Fibroblast of pulmonary artery (primary cell): ENCODE measurements around the gene CLTB.

Experiments used
- DNase-seq: peaks from one replicate; pipeline ENCODE4 v3.0.0-alpha.2; 2010; ENCODE audit warnings: low read depth
- H3K4me3 ChIP-seq: replicated peaks from 2 replicates; pipeline ENCODE4 v1.5.1; 2011; ENCODE audit warnings: low read depth, mild to moderate bottlenecking, control low read depth, low read length, moderate library complexity
- TF ChIP-seq, protein P1 (sequence below): IDR thresholded peaks from 2 replicates; pipeline ENCODE4 v1.5.1; 2011; ENCODE audit warnings: mild to moderate bottlenecking, control low read depth, low read length, inconsistent platforms; ENCODE audit errors: missing control alignments

Gene CLTB

DNA sequence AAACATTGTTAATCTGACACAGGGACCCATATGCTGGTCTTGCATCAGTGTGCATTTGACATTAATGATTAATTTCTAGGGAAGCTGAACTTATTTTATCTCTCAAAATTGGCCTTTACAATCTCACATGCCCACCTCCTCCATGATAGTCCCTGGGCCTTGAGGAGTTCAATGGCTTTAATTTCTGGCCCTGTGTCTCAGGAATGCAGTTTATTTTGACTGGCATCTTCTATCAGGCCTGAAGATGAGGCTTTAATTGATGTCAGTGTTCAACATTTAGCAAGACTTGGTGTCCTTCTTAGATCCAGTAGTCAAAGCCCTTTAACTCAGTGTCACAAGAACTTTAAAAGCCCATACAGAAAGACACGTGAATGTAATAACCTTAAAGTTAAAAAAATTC lies 10.5 kb upstream of the CLTB start:
- H3K4me3 ChIP-seq, result no peak overlapping the region
- no peak for DNase-seq
- TF ChIP-seq, protein P1, sequence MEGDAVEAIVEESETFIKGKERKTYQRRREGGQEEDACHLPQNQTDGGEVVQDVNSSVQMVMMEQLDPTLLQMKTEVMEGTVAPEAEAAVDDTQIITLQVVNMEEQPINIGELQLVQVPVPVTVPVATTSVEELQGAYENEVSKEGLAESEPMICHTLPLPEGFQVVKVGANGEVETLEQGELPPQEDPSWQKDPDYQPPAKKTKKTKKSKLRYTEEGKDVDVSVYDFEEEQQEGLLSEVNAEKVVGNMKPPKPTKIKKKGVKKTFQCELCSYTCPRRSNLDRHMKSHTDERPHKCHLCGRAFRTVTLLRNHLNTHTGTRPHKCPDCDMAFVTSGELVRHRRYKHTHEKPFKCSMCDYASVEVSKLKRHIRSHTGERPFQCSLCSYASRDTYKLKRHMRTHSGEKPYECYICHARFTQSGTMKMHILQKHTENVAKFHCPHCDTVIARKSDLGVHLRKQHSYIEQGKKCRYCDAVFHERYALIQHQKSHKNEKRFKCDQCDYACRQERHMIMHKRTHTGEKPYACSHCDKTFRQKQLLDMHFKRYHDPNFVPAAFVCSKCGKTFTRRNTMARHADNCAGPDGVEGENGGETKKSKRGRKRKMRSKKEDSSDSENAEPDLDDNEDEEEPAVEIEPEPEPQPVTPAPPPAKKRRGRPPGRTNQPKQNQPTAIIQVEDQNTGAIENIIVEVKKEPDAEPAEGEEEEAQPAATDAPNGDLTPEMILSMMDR, result no peak

DNA sequence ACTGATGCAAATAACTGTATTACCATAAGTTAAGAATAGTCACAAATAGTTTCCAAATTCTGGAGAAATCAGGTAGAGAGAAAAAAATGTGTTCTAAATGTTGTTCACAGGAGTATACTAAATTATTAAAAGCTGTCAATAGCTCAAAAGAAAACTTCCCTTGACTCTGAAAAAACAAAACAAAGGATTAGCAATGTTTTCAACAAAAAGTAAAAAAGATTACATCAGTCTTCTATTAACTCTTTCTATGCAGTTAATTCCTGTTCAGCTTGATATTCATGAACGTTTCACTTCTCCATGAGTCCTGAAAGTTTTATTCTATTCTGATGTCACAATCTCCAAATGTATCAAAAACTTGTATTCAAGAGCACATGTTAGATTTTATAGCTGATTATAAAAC lies 9.5 kb upstream of the CLTB start:
- no peak overlapping the region for H3K4me3 ChIP-seq
- TF ChIP-seq, protein P1, result no peak
- no peak for DNase-seq

DNA sequence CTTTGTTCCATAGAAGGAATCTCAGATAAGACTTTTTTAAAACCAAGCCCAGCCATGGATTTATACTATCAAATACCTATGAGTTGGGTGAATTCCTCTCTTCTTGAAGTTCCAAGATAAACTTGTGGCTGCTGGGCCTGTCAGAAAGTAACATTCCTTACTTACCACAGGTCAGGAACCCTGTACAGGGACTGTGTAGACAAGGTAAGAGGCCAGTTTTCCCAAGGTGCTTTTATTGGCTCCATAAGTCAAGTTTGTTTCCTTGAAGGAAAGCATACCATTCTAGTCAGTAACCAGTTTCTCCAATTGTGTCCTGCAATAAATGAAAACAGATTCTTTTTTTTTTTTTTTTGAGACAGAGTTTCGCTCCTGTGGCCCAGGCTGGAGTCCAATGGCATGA lies 8.8 kb upstream of the CLTB start:
- no peak overlapping the region for H3K4me3 ChIP-seq
- TF ChIP-seq, protein P1, result no peak
- DNase-seq, result no peak

DNA sequence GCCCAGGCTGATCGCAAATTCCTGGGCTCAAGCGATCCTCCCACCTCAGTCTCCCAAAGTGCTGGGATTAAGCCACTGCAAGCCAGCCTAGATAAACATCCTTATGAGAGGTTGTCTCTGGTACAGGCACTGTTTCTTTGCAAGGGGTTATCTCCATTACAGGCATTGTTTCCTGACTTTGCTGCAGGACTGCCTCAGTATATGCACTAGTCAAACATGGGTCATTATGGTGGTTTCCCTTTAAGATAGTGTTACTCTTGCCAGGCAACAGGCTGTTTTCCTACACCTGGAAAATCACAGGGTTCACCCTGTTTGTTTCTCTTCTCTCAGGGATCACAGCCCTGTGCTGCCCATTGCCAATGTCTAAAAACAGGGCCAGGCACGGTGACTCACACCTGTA lies 7.8 kb upstream of the CLTB start:
- no peak for DNase-seq
- H3K4me3 ChIP-seq, result no peak overlapping the region
- TF ChIP-seq, protein P1, result no peak

DNA sequence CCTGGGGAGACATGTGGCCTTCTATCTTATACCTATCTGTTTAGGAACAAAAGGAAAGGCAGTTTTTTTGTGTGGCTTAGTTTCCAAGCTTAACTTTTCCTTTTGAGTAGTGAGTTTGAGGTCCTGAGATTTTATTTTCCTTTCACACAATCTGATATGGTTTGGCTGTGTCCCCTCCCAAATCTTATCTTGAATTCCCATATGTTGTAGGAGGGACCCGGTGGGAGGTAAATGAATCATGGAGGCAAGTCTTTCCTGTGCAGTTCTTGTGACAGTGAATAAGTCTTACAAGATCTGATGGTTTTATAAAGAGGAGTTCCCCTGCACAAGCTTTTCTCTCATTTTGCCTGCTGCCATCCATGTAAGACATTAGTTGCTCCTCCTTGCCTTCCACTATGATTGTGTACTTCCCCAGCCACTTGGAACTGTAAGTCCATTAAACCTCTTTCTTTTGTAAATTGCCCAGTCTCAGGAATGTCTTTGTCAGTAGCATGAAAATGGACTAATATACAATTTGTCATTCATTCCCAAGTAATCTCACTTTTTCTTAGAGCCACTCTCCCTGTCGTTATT lies 4.7 kb upstream of the CLTB start:
- DNase-seq, result no peak
- TF ChIP-seq, protein P1, result no peak

DNA sequence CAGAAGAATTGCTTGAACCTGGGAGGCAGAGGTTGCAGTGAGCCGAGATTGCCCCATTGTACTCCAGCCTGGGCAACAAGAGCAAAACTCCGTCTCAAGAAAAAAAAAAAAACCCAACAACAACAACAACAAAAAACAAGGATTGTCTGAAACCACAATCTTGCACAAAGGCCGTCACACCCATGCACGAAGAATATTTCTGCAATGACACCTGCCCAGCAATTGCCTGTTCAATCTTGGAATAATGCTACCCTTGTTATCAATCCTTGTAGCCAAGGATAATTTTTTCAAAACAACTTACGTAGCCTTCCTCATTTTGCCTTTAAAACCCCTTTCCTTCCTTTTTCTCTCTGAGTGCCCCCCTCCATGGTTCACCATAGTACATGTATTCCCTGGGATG lies 3.7 kb upstream of the CLTB start:
- H3K4me3 ChIP-seq, result no peak overlapping the region
- TF ChIP-seq, protein P1, result no peak
- no peak for DNase-seq

More for the DNA sequence above, 4.7 kb upstream of the CLTB start:
- no peak overlapping the region for H3K4me3 ChIP-seq

DNA sequence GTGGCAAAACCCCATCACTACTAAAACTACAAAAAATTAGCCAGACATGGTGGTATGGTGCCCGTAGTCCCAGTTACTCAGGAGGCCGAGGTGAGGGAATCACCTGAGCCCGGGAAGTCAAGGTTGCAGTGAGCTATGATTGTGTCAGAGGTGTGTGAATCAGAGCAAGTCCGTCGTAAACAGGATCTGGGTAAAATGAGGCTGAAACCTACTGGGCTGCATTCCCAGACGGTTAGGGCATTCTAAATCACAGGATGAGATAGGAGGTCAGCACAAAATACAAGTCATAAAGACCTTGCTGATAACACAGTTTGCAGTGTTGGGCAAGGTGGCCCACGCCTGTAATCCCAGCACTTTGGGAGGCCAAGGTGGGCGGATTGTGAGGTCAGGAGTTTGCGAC lies 1.9 kb upstream of the CLTB start:
- no peak overlapping the region for H3K4me3 ChIP-seq
- TF ChIP-seq, protein P1, result no peak
- DNase-seq, result no peak
